Islet precursor cell (in vitro differentiated cells): ENCODE measurements around the gene ZNF628.
A peak's percentile ranks its signal among the peaks of the same experiment; 100 is the strongest.

Experiments
- DNase-seq: peaks from one replicate; pipeline ENCODE4 v3.0.0-alpha.2; 2018

ZNF628 gene

GRCh38 chr19:55451163-55451964 is 25.1 kb upstream of the ZNF628 start:
- peak; percentile 51 for DNase-seq

DNA sequence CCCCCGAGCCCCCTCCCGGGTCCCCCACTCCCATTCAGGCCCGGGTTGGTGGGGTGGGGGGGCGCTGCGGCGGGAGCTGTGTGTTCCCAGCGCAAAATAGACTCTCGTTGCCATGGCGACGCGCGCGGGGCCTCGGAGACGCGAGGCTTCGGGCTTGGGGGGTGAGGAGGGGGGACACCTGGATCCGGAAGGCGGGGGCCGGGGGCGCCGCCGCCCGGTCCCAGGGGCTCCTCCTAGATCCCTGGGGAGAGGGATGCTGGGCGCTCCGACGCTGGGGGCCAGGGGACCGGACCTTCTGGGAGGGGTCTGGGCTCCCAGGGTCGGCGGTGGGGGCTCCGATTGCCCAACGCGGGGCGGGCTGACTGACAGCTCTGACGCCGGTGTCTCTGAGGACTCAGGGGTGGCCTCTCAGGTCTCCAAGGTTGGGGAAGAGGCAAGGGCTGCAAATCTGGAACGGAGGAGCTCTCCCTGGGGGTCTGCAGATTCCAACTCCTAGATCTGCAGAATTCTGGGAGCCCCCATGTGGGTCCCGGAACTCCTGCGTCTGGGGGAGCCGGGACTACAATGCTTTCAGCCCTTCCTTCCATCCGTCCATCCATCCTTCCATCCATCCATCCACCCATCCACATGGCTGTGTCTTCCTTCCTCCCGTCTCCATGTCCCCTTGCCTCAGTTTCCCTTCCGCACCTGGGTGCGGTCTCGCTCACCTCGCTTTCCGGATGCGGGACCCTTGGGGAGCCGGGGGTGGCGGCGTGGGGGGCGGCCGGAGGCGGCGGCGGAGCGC is 24.3 kb upstream of the ZNF628 start:
- DNase-seq, result no peak

- DNase-seq, result peak; percentile 94
These were observed 23.6 kb upstream of the ZNF628 start for GRCh38 chr19:55452749-55453346.

DNA sequence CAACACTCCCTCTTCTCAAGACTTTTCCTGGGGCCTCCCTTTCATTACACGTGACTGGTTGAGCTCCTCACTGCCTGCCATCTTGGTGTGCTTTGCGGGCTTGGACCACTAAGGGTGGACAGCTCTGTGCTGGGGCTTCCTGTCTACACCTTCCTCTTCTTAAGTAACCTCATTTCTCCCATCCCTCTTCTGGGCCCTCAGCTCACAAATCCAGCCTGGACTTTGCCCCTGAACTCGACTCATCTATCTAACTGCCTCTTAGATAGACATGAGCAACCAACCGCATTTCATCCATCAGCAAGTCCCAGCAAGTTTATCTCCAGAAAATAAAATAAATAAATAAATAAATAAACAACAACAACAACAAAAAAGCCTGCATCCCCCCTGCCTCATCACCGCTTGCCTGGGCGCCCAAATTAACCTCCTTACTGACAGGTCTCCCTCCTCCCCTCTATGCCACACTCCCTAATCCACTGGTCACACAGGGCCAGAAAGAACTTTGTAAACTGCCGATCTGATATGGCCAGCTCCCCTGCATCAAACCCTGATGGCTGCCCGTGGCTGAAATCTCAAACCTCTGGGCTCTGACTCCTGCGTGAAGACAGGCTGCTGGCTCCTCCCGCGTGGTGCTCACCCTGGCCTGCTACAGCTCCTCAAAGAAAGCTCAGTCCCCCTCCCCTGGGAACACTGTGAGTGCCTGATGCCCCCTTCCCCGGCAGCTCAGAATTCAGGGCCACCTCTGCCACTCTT is 22.7 kb upstream of the ZNF628 start:
- DNase-seq, result no peak

DNA sequence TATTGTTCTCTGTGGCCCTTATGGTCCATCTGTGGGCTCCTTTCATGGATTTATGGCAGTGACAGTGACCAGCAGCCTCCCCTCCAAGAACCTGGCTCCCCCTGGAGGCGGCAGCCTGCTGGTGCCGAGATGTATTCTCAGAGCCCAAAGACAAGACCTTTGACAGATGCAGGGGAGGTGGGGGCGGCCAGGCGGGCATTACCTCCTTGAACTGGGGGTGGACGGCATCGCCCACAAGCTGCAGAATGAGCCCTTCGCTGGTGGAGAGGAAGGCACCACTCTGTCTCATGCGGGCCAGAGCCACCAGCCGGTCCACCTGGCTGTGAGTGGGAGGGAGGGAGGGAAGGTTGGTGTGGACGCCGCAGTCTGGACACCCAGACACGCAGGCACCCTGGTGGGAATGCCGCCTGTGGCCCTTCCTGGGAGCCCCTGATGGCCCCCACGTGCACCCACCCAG is 21.6 kb upstream of the ZNF628 start:
- peak; percentile 85 for DNase-seq

DNA sequence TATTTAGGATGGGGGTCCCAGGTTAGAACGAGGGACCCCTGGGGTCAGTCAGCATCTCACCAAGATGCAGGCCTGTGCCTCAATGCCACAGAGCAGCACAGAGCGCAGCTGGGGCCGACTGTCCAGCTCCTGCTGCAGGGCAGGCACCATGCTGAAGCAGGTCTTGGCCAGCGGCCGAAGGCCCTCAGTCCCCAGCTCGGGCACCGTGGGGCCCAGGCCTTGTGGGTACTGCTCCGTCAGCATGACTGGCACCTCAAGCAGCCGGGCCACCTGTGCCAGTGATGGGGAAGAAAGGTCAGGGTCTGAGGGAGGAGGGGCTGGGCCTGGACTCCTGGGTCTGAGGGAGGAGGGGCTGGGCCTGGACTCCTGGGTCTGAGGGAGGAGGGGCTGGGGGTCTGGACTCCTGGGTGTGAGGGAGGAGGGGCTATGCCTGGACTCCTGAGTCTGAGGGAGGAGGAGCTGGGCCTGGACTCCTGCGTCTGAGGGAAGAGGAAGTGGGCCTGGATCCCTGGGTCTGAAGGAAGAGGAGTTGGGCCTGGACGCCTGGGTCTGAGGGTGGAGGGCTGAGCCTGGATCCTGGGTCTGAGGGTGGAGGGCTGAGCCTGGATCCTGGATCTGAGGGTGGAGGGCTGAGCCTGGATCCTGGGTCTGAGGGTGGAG is 20.7 kb upstream of the ZNF628 start:
- no peak for DNase-seq

DNA sequence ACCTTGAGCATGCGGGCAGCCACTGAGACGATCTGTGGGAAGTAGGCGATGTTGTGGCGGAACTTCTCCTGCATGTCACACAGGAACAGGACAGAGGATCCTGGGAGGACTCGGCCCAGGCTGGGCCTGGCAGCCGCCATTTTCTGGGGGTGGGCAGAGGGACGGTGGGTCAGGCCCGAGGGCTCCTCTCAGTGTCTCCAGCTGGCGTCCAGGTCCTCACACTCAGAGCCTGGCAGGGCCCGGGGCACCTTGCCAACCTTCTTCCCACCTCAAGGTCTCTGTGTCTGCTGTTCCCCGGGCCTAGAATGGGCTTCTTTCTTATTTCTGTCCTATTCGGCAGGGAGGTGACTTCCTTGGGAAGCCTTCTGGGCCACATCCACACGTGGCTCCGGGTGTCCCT is 20.1 kb upstream of the ZNF628 start:
- DNase-seq, result no peak

DNA sequence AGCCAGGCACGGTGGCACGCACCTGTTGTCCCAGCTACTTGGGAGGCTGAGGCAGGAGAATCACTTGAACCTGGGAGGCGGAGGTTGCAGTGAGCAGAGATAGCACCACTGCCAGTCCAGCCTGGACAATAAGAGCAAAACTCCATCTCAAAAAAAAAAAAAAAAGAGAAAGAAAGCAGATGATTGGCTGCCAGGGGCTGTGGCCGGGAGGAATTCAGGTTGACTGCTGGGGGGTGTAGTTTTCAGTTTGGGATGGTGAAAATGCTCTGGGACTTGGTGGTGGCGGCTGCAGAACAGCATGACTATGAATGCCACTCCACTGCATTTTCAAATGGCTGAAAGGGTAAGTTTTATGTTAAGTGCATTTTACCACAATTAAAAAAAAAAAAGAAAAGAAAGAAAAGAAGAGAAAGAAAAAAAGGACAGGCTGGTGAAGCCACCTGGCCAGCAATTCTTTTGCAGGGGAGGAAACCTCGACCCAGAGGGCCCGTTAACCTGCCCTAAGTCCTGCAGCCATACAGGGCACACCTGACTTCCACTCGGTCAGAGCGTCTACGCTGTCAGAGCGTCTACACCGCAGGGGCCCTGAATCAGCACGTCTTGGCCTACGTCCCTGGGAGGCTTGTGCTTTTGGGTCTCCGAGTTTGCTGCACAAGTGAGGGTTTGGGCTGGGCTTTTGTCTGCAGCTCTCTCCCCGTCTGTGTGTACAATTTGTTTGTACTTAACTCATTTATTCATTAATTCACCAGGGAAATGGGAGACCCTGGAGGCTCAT is 18.5 kb upstream of the ZNF628 start:
- DNase-seq, result no peak

DNA sequence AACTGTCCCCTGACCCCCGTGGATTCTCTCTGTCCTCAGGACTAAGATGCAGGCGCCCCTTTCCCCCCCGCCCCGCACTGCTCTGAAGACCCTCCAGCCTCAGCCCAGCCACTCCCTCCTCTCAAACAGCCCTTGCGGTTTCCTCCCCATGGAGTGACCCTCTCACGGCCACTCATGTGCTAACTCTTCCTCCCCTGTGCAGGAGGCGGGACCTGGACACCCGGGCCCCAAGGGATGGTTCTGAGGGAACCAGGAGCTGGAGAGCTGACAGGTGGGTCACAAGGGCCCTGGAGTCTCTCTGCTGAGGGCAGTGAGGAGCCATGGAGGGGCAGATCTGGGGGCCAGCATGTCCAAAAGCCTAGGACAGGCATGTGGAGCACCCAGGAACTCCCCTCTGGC is 16.9 kb upstream of the ZNF628 start:
- DNase-seq, result peak; percentile 54

DNA sequence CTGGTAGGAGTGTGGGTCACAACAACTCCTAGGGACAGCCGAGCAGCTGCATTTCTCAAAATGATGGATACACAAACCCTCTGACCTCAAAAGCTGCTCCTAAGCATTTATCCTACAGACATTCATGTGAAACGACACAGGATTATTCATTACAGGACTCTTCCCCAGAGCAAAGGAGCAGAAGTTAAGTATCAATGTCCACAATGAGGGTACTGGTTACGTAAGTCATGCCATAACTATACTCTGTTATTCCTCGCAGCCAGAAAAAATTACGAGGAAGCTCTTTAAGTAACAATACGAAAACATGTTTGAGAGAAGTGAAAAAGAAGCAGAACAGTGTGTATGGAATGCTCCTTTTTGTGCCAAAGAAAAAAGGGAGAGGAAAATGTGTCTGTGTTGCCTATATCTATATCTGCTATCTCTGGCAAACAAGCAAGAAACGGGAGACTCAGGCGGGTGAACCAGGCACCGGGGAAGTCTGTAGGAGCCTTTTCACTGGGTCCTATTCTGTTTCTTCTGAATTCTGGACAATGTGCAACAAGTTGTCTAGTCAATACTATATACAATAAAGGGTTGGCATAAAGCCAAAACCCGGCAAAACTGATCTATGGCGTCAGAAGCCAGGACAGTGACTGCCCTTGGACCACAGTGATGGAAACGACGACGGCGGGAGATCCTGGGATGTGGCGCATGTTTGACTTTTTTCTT is 16.3 kb upstream of the ZNF628 start:
- DNase-seq, result no peak

DNA sequence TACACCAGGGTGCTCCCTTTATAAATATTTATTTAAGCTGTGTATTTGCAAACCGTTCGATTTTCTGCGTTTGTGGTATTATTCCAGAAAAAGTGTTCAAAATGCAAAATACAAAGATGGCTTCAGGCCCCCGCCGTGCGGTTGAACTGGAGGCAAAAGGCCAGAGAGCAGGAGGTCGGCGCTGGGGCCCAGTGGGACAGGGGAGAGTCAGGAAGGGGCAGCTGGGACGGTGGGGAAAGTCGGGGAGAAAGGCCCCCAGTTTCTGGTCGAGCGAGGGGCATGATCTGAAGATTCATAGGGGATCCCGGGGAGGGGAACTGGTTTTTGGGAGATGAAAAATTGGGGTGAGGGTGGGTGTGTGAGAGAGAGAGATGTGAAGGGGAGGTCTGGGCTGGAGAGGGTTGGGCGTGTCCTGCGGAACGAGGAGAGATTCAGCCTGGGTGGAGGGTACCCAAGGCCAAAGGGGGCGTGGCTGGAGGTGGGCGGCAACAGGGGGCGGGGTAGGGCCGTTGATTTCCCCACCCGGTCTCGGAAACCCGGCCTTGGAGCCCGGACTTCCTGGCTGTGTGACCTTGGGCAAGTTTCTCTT is 15.7 kb upstream of the ZNF628 start:
- DNase-seq, result peak; percentile 88

DNA sequence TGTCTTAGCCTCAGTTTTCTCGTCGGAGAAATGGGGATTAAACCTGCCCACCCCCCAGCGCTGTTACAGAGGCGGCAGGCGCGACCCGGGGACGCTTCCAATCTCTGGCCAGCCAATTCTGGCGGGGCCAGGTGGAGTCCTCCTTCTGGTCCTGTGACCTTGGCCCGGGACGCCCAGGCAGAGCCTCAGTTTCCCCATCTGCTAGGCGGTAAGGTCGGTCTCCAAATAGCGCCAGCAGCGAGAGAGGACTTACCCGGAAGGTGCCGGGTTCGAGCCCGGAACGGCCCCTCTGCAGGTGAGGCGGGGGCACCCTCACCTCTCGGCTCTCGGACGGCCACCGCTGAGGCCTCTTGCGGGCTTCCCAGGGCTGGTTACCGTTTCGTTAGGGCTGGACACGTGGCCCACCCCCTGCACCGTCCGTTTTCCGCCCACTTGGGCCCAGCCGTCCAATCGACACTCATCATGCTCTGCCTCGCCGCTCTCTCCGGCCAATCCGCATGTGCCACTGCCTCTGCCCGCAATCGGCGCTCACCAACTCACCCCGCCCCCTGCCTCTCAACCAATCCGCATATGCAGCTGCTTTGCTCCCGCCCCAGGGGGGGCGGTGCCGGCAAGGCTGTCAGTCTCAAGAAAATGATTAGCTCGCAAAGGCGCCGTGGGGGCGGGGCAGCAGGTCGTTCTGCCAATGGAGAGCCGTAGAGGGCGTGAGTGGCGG is 15.0 kb upstream of the ZNF628 start, which contains the start of gene ISOC2:
ISOC2 (minus strand) TSS at position 384 of the 715 bp plus-strand sequence. CDS start 5,156 bp downstream, outside the sequence.
- peak; percentile 100 for DNase-seq

DNA sequence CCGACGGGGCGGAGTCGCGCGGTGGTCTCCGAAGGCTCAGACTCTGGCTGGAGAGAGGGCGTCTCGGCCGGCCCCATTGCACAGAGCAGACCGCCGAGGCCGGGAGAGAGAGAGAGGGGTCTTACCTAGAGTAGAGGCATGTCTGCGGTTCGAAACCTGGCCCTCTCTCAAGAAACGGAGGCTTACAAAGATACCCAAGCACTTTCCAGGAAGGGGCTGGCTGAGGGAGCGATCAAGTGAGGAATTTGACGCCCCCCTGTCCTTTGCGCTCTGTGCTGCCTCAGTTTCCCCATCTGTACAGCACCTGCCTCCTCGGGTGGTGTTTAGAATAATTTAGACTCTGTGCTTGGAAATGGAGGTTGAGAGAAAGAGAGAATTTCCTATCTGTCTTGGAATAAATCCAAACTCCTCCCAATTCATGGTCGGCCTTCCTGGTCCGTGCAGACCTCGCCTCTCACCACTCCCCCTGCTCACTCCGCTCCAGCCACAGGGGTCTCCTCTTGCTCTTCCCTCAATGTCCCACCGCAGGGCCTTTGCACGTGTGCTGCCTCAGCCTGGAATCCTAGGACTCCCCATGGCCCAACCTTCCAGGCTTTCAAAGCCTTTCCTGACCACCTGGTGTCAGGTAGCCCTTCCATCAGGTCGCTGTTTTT is 14.3 kb upstream of the ZNF628 start:
- DNase-seq, result no peak

- no peak for DNase-seq
These were observed 13.7 kb upstream of the ZNF628 start for GRCh38 chr19:55462722-55463121.

- DNase-seq, result no peak
These were observed 12.8 kb upstream of the ZNF628 start for GRCh38 chr19:55463583-55464031.

DNA sequence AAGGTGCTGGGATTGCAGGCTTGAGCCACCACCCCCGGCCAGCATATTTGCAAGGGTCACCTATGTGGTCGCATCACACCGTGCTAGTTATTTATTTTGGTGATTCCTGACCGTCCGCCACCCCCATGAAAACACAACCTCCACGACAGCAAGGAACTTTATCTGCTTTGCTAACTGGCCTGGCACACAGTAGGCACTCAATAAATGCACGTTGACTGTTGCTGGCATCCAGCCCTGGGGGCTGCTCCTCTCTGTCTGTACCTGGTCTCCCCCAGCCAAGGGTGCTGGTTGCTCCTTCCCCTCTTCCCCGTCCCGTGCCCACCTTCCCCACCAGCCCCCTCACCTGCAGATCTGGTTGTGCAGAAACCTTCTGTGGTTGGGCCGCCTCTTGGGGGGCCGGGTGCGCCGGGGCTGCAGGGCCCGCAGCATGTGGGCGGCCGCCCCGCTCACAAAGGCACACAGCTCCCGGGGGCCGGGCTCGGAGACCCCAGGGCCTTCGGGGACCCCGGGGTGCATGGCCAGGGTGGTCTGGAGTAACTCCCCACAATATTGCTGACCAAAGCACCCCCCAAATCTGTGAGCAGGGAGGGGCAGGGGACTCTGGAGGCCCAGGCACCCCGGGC is 12.3 kb upstream of the ZNF628 start:
- no peak for DNase-seq

GRCh38 chr19:55464662-55465054 is 11.8 kb upstream of the ZNF628 start, which contains the start of gene C19orf85:
Gene C19orf85 (minus strand): TSS chr19:55464751. CDS start chr19:55464554, 197 bp downstream.
- DNase-seq, result no peak

GRCh38 chr19:55465460-55466240 is 10.8 kb upstream of the ZNF628 start:
- no peak for DNase-seq
